B cell (primary cell): ENCODE data around the gene SMPD3. TPM values are rescaled to one million over a fixed set of nuclear protein-coding genes. Genes with fewer than 3 reads are reported as not detected.
A peak's percentile ranks its signal among the peaks of the same experiment; 100 is the strongest.

ENCODE experiments used
- ATAC-seq: fragments of 200-7000 bp; cut with Tn5 transposase; one replicate; pipeline ENCODE4 v1.10.0; 2021; ENCODE audit warnings: low read depth, mild to moderate bottlenecking, moderate number of reproducible peaks, moderate library complexity
- CTCF ChIA-PET: fragments of 350-600 bp; sonication (Branson Sonifier 250); formaldehyde crosslinking; loops from one replicate; lab custom pipeline; 2021; ENCODE audit warnings: antibody characterized with exemption, inconsistent platforms; lab: Charles Lee
- POLR2A ChIA-PET: fragments of 350-600 bp; sonication (Branson Sonifier 250); formaldehyde crosslinking; loops from one replicate; lab custom pipeline; 2021; ENCODE audit warnings: antibody characterized with exemption; lab: Charles Lee
- DNase-seq: peaks from one replicate; pipeline ENCODE4 v3.0.0; 2013
- H2AFZ ChIP-seq: 2 replicates; pipeline ENCODE4 v1.6.1; 2012; ENCODE audit warnings: mild to moderate bottlenecking, low read depth, low read length; ENCODE audit not compliant: insufficient read depth, poor library complexity, severe bottlenecking
- H3K27ac ChIP-seq, 2 donors: 1 replicate in 1 of 2; 2 replicates in 1 of 2; pipeline ENCODE4 v1.5.1; 2012 to 2013; ENCODE audit warnings: low read length in 2 of 2, mild to moderate bottlenecking in 2 of 2, moderate library complexity in 1 of 2
- H3K27me3 ChIP-seq, 4 experiments: fragments of 200-600 bp in 1 of 4; sonication (generic) in 1 of 4; replicated peaks in 1 of 4; 1 replicate in 2 of 4; 2 replicates in 2 of 4; pipeline versions ENCODE4 v1.6.1 to v1.7.0; 2013 to 2016; ENCODE audit warnings: low read length in 3 of 4, mild to moderate bottlenecking in 2 of 4, mixed read lengths in 1 of 4, moderate library complexity in 1 of 4; ENCODE audit not compliant: insufficient read depth in 4 of 4, control insufficient read depth in 3 of 4; ENCODE audit errors: control extremely low read depth in 1 of 4
- H3K36me3 ChIP-seq, 2 experiments: replicated peaks in 1 of 2; 1 replicate in 1 of 2; 2 replicates in 1 of 2; pipeline versions ENCODE4 v1.6.1 to v1.7.1; 2013; ENCODE audit warnings: low read length in 1 of 2; ENCODE audit not compliant: insufficient read depth in 2 of 2, control insufficient read depth in 1 of 2; ENCODE audit errors: control extremely low read depth in 1 of 2, extremely low read depth in 1 of 2
- H3K4me1 ChIP-seq, 2 donors: fragments of 200-600 bp in 1 of 2; sonication (generic) in 1 of 2; 1 replicate in 1 of 2; 2 replicates in 1 of 2; pipeline versions ENCODE4 v1.5.1 to v1.6.1; 2013 to 2017; ENCODE audit warnings: low read length in 2 of 2; ENCODE audit not compliant: control insufficient read depth in 2 of 2, insufficient read depth in 2 of 2
- H3K4me2 ChIP-seq: replicated peaks from 2 replicates; pipeline ENCODE3; 2012; ENCODE audit warnings: mild to moderate bottlenecking, low read depth, low read length; ENCODE audit not compliant: poor library complexity, severe bottlenecking
- H3K4me3 ChIP-seq, 5 experiments: fragments of 200-600 bp in 1 of 5; sonication (generic) in 1 of 5; 1 replicate in 3 of 5; 2 replicates in 2 of 5; pipeline versions ENCODE4 v1.5.1 to v1.7.0; 2011 to 2016; ENCODE audit warnings: low read length in 4 of 5, mild to moderate bottlenecking in 4 of 5, low read depth in 2 of 5, control low read depth in 1 of 5, moderate library complexity in 1 of 5; ENCODE audit not compliant: insufficient read depth in 1 of 5; ENCODE audit errors: control extremely low read depth in 1 of 5, extremely low read depth in 1 of 5
- H3K79me2 ChIP-seq: fragments of 200-600 bp; sonication (generic); one replicate; pipeline ENCODE4 v1.6.0; 2016; ENCODE audit warnings: low read length; ENCODE audit not compliant: control insufficient read depth, insufficient read depth
- H3K9ac ChIP-seq: fragments of 200-600 bp; sonication (generic); 2 replicates; pipeline ENCODE4 v1.6.1; 2017; ENCODE audit warnings: mild to moderate bottlenecking, low read length, moderate library complexity
- H3K9me3 ChIP-seq, 3 donors: one replicate each; pipeline versions ENCODE4 v1.6.1 to v1.7.1; 2013; ENCODE audit warnings: low read length in 2 of 3; ENCODE audit not compliant: control insufficient read depth in 2 of 3, insufficient read depth in 1 of 3; ENCODE audit errors: control extremely low read depth in 1 of 3
- H4K20me1 ChIP-seq: 2 replicates; pipeline ENCODE4 v1.6.0; 2012; ENCODE audit warnings: mild to moderate bottlenecking, low read length; ENCODE audit not compliant: insufficient read depth, control insufficient read depth, poor library complexity, severe bottlenecking
- H3K27ac Mint-ChIP-seq: one replicate; pipeline ENCODE4 v1.8.0; 2021; ENCODE audit warnings: mixed read lengths
- H3K27me3 Mint-ChIP-seq: one replicate; pipeline ENCODE4 v1.8.0; 2021; ENCODE audit warnings: mixed read lengths
- H3K4me1 Mint-ChIP-seq: one replicate; pipeline ENCODE4 v1.8.0; 2021; ENCODE audit warnings: mixed read lengths
- H3K4me3 Mint-ChIP-seq: one replicate; pipeline ENCODE4 v1.8.0; 2021; ENCODE audit warnings: mixed read lengths
- H3K9me3 Mint-ChIP-seq: one replicate; pipeline ENCODE4 v1.8.0; 2022; ENCODE audit warnings: mixed read lengths; ENCODE audit not compliant: insufficient read depth
- EZH2 ChIP-seq: IDR thresholded peaks from 2 replicates; pipeline ENCODE4 v1.6.1; 2012; ENCODE audit warnings: borderline replicate concordance, low read depth, mild to moderate bottlenecking, moderate library complexity, low read length; ENCODE audit not compliant: insufficient read depth, poor library complexity, severe bottlenecking
- WGBS: methylation state at CpG from one replicate; pipeline ENCODE4 v1.1.5; 2013; ENCODE audit warnings: missing lambda C conversion rate; ENCODE audit not compliant: insufficient coverage; 5-methylcytosine and 5-hydroxymethylcytosine counted together
- intact Hi-C: fragments of 100-400 bp; cut with micrococcal nuclease; formaldehyde crosslinking; loops from one replicate; pipeline ENCODE4 v1.10.0; 2022
- polyA plus RNA-seq: library from polyadenylated mRNA; depleted of rRNA; stranded (reverse); fragments of >200 nt; gene quantifications from 2 replicates; pipeline ENCODE4 v1.2.3, GENCODE V29; 2012
- total RNA-seq, 2 donors: library from RNA; stranded (reverse); fragments of 120-200 nt in 1 of 2; gene quantifications; 1 replicate in 1 of 2; 2 replicates in 1 of 2; pipeline versions ENCODE4 v1.2.3 to v1.2.4, GENCODE V29; 2013 to 2022
- TF ChIP-seq, protein P1 (sequence below): fragments of 200-600 bp; IDR thresholded peaks from one replicate; pipeline ENCODE4 v1.8.0; 2022; ENCODE audit warnings: antibody characterized with exemption, mild to moderate bottlenecking

The SMPD3 gene
- total and polyA plus RNA-seq, 2 donors (not counting 1 experiment from before 2014, with no cell fraction given) = 1.2 to 2.8 TPM

DNA sequence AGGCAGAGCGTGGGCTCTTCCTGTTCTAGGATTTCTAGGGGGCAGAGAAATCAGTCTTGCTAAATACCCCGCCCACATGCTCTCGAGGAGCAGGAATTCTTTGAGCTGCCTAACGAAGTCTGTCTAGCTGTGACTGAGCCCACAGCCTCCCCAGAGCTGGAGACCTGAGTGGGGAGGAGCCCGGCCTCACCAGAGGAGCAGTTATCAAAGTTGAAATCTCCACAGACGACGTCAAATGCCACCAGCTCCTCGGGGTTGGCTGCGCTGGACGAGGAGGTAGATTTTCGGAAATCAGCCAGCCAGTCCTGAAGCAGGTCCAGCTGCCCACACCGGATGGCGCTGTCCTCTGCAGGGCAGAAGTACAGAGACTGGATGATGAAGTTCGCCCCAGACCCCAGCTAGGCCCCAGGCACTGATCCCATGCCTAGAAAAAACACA is 83.7 kb downstream of the SMPD3 start:
- H3K36me3 ChIP-seq = no peaks in the 10 kb centered on the region
- H3K27me3 ChIP-seq = no peaks in the 10 kb centered on the region
- H3K9ac ChIP-seq = no peak overlapping the region
- peaks cover 42% of the 10 kb centered on the region for H3K4me1 Mint-ChIP-seq
- 82% methylated on average over 14 of the region's 14 CpGs for WGBS
- H3K9me3 ChIP-seq = no peaks in the 10 kb centered on the region
- no peak overlapping the region for H3K27ac ChIP-seq
- H3K9me3 Mint-ChIP-seq = no peaks in the 10 kb centered on the region
- ATAC-seq (no peak), DNase-seq (no peak)
- CTCF ChIA-PET = interaction anchor here (1.4 kb wide), 1 partner anchor 19 kb away, joined by 4 read pairs; no protein-coding TSS in a partner anchor
- TF ChIP-seq, protein P1, sequence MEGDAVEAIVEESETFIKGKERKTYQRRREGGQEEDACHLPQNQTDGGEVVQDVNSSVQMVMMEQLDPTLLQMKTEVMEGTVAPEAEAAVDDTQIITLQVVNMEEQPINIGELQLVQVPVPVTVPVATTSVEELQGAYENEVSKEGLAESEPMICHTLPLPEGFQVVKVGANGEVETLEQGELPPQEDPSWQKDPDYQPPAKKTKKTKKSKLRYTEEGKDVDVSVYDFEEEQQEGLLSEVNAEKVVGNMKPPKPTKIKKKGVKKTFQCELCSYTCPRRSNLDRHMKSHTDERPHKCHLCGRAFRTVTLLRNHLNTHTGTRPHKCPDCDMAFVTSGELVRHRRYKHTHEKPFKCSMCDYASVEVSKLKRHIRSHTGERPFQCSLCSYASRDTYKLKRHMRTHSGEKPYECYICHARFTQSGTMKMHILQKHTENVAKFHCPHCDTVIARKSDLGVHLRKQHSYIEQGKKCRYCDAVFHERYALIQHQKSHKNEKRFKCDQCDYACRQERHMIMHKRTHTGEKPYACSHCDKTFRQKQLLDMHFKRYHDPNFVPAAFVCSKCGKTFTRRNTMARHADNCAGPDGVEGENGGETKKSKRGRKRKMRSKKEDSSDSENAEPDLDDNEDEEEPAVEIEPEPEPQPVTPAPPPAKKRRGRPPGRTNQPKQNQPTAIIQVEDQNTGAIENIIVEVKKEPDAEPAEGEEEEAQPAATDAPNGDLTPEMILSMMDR = no peak
- TF ChIP-seq EZH2 = no peak
- intact Hi-C loops = no loop called here
- POLR2A ChIA-PET = no interaction called here
- no peak overlapping the region for H2AFZ ChIP-seq
- no peak overlapping the region for H3K4me3 Mint-ChIP-seq
- no peaks in the 10 kb centered on the region for H4K20me1 ChIP-seq
- peak overlapping the region; percentile 27 for H3K4me2 ChIP-seq
- H3K27me3 Mint-ChIP-seq = peaks cover 3% of the 10 kb centered on the region
- H3K27ac Mint-ChIP-seq = no peak overlapping the region
- no peak overlapping the region for H3K4me3 ChIP-seq
- no peaks in the 10 kb centered on the region for H3K79me2 ChIP-seq
- peaks cover 28 to 37% of the 10 kb centered on the region in 2 donors for H3K4me1 ChIP-seq

DNA sequence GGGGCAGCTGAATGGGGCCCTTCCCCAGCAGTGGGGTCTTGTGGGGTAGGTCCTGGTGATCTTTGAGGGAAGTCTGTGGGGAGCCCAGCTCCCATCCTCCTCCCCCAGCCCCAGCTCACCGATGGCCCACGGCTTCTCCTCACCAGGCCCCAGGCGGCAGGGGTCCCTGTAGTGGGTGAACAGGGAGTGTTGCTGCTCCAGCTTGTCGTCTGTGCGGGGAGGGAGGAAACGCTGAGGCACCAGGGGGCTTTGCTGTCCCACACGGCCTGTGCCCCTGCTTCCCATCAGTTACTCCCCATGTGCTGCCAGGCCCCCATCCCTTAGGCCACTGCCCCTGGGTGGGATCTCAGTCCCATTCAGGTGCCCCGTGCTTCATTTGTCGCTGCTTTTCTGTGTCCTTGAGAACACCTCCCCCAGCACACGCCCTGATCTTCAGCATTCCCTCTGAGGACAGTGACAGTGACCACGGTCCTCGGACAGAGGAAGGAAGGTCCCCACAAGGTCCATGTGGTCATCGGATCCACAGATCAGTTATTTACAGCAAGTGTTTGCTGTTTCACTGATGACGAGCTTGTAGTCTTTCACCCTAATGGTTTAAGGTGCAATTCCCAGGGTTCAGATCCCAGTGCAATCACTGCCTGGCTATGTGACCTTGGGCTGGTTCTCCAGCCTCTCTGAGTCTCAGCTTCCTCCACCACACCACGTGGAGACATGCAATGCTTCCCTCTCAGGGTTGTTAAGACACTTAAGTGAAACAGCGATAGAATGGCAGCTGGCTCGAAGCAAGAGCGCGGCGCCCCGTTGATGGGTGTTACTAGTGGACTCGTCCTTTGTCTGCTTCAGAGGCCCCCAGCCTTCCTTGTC is 84.4 kb downstream of the SMPD3 start:
- ChIA-PET POLR2A (no interaction called here), CTCF (interaction anchor here (0.7 to 1.4 kb wide), 3 partner anchors 20 to 145 kb away, joined by 3 to 4 read pairs (median 3); no protein-coding TSS in a partner anchor)
- Histone ChIP-seq H3K4me2 (no peak overlapping the region), H3K9me3 (no peaks in the 10 kb centered on the region), H3K36me3 (peaks cover 0 to 6% of the 10 kb centered on the region in 2 experiments), H3K9ac (no peak overlapping the region), H3K4me3 (no peak overlapping the region), H3K27me3 (no peaks in the 10 kb centered on the region), H3K79me2 (no peaks in the 10 kb centered on the region), H2AFZ (no peak overlapping the region), H3K4me1 (peaks cover 23 to 30% of the 10 kb centered on the region in 2 donors), H4K20me1 (no peaks in the 10 kb centered on the region), H3K27ac (no peak overlapping the region)
- TF ChIP-seq, protein P1 = no peak
- TF ChIP-seq EZH2 = no peak
- Mint-ChIP-seq H3K27ac (no peak overlapping the region), H3K9me3 (no peaks in the 10 kb centered on the region), H3K4me1 (peaks cover 35% of the 10 kb centered on the region), H3K4me3 (no peak overlapping the region), H3K27me3 (peaks cover 3% of the 10 kb centered on the region)
- 89% methylated on average over 19 of the region's 22 CpGs for WGBS
- DNase-seq = no peak
- intact Hi-C loops = no loop called here
- no peak for ATAC-seq
